Gastrocnemius medialis (tissue), 4 donors: ENCODE data around the gene LCA5.

Source experiments
- POLR2A ChIP-seq, 2 donors: fragments of 450-650 bp; IDR thresholded peaks; one replicate each; pipeline ENCODE4 v1.6.1; 2017; ENCODE audit warnings: antibody characterized with exemption in 2 of 2, mild to moderate bottlenecking in 2 of 2, moderate library complexity in 2 of 2
- TF ChIP-seq, protein P1 (sequence below), 5 experiments: fragments of 450-650 bp in 3 of 5; fragments of 200-600 bp in 2 of 5; sonication (generic) in 2 of 5; IDR thresholded peaks in 4 of 5; conservative IDR thresholded peaks in 1 of 5; 1 replicate in 4 of 5; 2 replicates in 1 of 5; pipeline ENCODE4 v1.5.1; 2016 to 2019; ENCODE audit warnings: antibody characterized with exemption in 5 of 5, mild to moderate bottlenecking in 3 of 5, moderate library complexity in 3 of 5

DNA sequence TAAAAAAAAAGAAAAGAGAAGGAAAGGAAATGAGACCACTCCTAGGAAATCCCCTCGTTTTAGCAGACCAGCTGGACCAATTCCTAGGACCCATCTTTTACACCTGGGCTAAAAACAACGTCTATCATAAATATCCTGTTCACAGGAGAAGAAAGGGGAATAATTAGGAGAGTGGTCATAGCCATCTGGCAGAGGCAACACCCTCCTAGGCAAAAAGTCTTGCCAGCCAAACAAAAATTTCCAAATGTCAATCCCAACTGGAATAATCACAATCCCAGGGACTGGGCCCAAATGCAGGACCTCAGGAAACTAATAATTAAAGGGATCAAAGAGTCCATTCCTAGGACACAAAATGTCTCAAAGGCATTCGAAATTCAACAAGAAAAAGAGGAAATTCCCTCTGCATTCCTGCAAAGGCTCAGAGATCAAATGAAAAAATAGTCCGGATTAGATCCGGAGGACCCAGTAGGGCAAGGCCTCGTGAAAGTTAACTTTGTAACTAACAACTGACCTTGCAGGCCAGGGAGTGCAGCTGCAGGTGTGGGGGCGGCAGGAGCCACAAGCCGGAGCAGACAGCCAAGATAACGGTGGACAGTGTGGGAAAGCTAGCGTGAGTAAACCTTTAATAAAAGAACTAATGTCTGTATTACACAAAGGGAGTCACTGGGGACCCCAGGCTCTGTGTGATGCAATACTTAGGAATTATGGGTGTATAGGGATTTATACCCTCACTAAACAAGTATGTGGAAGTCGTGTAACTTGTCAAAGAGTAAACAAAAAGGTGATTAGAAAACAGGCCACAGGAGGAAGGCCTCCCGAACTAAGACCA lies 11.7 kb downstream of the LCA5 start:
- no peak for TF ChIP-seq POLR2A (IDR thresholded peaks at IDR 0.05)
- TF ChIP-seq, protein P1, sequence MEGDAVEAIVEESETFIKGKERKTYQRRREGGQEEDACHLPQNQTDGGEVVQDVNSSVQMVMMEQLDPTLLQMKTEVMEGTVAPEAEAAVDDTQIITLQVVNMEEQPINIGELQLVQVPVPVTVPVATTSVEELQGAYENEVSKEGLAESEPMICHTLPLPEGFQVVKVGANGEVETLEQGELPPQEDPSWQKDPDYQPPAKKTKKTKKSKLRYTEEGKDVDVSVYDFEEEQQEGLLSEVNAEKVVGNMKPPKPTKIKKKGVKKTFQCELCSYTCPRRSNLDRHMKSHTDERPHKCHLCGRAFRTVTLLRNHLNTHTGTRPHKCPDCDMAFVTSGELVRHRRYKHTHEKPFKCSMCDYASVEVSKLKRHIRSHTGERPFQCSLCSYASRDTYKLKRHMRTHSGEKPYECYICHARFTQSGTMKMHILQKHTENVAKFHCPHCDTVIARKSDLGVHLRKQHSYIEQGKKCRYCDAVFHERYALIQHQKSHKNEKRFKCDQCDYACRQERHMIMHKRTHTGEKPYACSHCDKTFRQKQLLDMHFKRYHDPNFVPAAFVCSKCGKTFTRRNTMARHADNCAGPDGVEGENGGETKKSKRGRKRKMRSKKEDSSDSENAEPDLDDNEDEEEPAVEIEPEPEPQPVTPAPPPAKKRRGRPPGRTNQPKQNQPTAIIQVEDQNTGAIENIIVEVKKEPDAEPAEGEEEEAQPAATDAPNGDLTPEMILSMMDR (IDR thresholded peaks at IDR 0.05 in 4 of 5, conservative IDR thresholded peaks at IDR 0.05 in 1 of 5): no peak
